SW480 (cell line): ENCODE data around the gene FAM162B.
"Not testable (repeated sequence)": the region's sequence is repeated elsewhere in the genome, so short reads cannot be mapped to it uniquely, and the experiment has no call there.

Experiments used
- DNase-seq: peaks from one replicate; pipeline ENCODE4 v3.0.0-alpha.2; 2016; ENCODE audit warnings: low spot score

Gene FAM162B

DNA sequence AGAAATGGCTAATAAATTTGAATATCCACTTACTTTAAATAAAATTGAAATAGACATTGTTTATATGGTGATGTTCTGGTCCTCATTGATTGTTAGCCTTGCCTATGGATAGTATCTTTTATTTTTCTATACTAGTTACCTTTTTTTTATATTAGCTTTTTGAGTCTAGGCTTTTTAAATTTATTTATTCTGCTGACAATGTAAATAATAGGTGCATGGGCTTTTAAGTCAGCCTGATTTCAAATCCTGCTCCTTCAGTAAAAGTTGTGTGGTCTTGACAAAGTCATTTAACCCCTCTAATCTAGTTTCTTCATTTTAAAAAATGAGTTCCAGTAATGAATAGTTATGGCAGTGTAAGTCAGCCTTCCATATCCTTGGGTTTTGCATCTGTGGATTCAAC lies 38.6 kb downstream of the FAM162B start:
- DNase-seq, result no peak

DNA sequence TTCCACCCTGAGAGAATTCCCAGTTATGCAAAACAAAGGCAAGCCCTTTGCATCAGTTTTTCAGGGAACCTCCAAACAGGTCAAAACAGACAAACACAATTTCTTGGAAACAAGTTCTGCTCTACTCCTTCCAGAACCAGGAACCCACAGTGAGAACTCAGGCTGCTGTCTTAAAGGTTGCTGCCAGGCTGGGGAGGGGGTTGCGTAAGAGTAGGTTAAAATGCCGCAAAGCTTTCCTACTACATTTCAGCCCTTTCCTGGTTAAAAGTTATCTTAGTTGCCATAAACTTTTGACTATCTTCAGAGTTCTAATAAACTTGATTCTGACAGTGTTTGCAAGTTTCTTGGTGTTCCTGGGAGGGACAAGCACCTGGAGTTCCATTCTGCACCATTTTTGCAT lies 50.8 kb downstream of the FAM162B start:
- no peak for DNase-seq

- DNase-seq, result no peak
Measured at GRCh38 chr6:116714296-116714695, 51.2 kb downstream of the FAM162B start.

- no peak for DNase-seq
Measured at GRCh38 chr6:116705917-116706316, 59.6 kb downstream of the FAM162B start.

DNA sequence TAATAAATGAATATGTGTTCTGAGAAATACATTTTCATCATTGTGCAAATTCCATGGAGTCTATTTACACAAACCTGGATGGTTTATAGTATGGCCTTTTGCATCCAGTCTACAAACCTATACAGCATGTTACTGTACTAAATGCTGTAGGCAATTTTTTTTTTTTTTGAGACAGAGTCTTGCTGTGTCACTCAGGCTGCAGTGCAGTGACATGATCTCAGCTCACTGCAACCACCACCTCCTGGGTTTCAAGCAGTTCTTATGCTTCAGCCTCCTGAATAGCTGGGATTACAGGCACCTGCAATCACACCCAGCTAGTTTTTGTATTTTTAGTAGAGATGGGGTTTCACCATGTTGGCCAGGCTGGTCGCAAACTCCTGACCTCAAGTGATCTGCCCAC lies 61.6 kb downstream of the FAM162B start:
- not testable (repeated sequence) for DNase-seq
